HG03469 (cell line): ENCODE measurements around the gene UGCG.
"Not testable (repeated sequence)": the region's sequence is repeated elsewhere in the genome, so short reads cannot be mapped to it uniquely, and the experiment has no call there.

ENCODE experiments used
- ATAC-seq: cut with Tn5 transposase; IDR thresholded peaks from one replicate; pipeline ENCODE4 v1.9.1; 2021; ENCODE audit warnings: mild to moderate bottlenecking, moderate library complexity, moderate number of reproducible peaks; ENCODE audit not compliant: unreplicated experiment

Gene UGCG

DNA sequence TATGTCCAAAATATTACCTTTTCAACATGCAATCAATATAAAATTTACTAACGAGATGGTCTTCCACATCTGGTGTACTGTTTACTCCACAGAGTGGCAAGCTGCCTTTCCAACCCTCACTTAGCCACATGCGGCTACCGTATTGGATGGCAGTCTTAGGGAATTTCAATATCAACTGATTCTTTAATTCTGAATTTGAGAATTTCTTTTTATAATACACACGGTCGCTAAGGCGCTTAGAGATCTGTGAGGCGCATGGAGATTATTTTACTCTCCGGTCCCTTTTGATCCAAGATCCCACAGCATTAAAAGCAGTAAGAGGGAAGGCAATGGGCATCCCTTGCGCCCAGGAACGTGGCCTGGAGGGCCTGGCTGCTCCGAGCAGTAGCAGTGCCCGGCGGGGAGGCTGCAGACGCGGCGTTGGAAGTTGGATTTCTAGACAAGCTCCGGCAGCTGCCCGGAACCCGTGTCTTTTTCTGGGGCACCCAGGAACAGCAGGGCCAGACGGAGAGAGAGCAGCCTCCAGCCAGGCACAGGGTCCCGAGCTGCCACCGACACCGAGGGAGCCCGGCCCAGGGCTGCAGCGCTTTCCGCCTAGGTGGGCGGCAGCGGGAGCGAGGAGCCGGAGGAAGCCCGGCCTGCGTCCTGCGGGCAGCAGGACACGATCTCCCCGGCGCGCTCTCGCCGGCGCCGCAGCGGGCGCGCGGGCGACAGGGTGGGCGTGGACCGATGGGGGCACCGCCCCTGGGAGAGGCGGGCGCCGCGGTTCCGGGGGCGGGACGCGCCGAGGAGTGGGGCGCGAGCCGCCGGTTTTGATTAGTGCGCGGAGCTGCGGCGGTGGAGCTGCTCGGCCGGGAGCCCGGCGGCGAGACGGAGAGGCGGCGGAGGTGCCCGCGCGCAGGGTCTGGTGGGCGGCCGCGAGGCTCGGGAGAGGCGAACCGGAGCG, at the start of gene UGCG:
Gene UGCG (plus strand): TSS at position 819 of the 946 bp plus-strand sequence. CDS start 402 bp downstream, outside the sequence.
- ATAC-seq, result peak; percentile 58

DNA sequence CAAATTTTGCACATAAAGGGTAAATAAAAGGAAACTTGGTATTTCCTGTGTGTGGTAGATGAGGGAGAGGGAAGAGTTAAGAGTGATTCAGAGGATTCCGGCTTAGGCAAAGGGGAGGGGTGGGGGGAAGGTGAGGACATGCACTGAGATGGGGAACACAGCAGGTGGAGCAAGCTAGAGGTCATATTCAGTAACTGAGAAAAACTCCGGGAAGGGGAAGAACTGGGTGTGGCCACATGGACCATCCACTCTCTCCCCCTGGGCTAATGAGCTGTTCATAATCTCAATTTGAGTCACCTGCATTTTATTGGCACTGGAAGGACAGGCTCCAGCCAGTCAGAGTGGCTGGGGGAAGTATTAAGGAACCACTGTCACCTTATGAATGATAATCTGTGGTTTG, 45.1 kb upstream of the UGCG start:
- ATAC-seq, result no peak

DNA sequence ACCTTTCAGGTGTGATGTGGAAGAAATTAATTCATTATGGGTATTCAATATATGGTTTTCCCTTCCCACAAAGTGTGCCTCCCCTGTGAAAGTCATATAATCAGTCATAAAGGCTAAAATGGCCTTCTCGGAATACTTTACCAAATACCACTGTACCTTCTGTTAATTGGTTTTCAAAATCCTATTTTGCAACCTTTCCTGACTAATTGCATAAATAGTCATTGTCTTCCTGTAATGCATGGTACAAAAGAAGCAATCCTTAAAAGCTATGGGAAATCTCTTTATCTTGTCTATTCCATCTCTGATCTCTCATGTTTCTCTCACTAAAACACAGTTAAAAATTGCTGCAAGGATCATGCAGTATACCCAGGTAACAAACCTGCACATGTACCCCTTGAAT, 44.3 kb upstream of the UGCG start:
- no peak for ATAC-seq

DNA sequence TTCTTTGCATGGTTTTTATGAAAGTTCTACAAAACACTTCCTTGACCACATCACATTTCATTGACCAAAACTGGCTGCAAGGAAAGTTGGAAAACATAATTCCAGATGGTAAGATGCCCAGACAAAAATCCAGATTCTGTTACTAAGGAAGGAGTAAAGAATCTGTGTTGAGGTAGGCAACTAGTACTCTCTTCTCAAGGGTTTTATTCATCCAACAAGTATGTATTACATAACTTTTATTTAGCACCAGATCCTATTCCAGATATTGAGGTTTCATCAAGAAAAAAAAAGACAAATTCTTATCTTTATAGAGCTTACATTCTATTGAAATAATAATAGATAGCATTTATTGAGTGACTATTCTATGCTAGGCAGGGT, 43.2 kb upstream of the UGCG start:
- ATAC-seq, result no peak

DNA sequence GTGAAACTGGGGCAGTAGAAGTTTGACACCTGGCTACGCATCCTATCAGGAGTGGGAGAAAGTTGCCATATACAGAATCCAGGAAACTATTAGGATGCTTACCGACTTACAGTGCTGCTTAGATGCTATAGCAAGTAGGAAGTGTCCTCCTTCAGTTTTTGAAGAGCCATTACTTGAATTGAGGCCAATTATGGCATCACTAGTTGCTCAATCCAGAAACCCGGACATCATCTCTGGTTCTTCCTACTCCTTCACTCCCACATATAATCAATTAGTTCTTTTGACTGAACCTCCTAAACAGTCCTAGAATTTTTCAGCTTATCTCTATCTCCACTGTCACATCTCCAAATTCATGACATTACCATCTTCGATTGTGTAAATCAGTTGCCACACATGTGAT, 41.8 kb upstream of the UGCG start:
- ATAC-seq, result no peak

DNA sequence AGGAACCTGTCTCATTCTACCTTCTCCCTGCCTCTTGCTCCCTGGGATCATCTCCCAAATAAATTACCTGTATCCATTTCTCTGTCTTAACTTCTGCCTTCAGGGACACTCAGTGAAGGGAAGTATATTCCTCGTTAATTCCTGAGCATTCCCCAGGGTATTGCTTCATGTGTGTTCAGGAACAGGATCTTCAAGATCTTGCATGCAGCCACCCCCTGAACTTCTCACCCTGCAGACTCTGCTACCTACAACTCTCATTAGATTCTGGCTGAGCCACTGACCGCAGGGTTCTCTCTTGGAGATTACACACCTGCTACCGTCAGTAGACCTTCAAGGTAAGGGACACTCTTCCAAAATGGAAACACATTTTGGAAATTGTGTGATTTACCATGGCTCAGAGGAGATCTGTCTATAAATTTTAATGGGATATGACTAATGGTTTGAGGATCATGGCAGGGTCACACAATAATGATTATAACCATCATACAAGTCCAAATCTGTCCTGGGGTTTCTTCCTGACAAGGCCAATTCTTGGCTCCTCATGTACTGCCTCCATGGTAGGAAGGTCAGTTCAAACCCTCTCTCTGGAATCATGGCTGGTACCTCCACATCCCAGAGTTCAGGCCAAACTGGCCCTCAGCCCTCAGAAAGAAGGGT, 38.9 kb upstream of the UGCG start:
- ATAC-seq, result no peak

DNA sequence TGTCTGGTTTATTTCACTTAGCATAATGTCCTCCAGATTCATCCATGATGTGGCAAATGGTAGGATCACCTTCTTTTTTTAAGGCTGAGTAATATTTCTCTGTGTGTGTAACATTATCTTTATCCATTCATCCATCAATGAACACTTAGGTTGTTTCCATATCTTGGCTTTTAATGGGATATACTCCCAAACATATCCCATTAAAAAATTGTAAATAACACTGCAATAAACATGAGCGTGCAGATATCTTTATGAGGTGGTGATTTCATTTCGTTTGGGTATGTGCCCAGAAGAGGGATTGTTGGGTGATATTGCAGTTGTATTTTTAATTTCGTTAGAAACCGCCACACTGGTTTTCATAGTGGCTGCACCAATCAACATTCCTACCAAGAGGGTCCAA, 36.2 kb upstream of the UGCG start:
- ATAC-seq, result no peak

DNA sequence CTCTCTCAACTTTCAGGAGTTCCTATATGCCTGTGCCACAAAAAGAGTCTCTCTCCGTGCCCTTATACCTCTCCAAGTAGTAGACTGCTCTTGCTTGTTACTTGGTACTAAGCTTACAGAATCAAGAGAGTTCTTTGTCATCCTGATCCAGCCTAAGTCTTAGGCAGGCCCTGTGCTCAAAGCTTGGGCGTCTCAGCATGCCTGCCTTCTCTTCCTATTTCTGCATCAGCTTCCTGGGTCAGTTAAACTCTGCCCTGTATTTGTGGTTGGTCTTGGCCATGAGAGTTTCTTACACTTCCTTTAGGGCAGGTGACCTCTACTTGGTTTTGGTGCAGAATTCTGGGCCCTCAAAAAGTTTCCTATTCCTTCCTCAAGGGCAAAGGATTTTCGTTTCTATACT, 33.0 kb upstream of the UGCG start:
- ATAC-seq, result no peak

DNA sequence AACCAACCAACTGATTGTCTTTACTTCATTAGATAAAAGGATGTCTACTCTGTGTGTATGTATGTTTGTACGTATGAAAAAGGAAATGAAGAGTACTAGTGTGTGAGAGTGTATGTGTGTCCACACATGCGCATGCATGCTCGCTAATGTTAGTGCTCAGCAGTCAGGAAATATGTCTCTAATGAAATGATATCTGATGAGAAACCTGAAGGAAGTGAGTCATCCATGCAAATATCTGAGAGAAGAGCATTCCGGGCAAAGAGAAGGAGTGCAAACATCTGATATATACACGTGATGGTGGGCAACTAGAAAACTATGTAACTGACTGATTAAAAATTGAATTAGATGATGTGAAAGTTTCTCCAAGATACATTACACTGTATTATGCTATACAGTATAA, 29.6 kb upstream of the UGCG start:
- no peak for ATAC-seq

DNA sequence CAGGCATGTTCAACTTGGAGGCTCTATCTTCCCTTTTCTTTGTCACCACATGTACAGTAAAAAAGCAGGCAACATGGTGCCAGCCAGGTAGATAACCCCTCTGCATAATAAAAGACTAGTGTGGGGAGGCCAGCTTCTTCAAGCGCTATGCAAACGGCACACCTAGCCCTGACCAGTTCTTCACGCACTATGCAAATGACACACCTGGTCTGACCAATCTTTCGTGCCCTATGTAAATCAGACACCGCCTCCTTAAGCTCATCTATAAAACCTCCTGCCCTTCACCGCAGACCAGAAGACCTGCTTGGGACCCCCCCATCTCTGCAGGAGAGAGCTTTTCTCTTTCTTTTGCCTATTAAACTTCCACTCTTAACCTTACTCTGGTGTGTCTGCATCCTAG, 28.1 kb upstream of the UGCG start:
- ATAC-seq, result no peak

DNA sequence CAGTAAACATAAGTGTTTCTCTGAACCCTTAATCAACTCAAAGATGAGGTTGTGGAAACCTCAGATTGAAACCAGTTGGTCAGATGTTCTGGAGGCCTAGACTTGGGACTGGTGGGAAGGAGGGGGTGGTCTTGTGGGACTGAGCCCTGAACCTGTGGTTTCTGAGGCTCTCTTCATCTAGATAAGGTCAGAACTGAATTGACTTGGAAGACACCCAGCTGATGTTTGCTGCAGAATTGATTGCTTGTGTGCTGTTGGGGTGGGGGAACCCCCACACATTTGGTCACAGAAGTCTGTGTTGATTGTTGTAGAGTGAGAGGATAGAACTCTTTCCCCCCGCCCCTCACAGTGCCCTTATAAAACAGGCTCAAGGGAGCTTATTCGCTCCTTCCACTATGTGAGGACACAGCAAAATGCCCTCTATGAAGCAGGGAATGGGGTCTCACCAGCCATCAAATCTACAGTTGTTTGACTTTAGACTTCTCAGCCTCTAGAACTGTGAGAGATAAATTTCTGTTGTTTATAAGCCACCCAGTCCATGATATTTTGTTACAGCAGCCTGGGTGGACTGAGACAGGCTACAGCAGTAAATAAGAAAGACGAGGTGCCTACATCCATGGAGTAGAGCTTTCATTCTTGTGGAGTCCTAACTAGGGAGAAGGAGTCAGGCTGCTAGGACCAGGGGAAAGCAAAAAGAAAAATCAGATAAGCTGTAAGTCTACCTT, 25.7 kb upstream of the UGCG start:
- ATAC-seq, result peak; percentile 50

DNA sequence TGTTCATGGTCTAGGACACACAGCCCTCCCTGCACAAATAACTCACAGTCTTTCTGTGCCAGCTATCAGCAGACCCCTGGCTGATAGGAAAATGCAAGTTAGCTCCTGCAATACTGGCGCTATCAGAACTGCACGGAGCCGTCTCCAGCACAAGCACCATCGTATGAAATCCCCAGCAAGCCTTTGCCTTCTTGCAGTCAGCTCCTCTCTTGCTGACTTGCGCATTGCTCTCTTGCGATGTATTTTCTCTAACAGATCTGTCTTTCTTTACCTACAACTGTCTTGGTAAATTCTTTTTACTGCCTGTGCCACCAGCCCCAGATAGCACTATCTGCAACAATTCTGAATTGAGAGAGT, 25.1 kb upstream of the UGCG start:
- no peak for ATAC-seq

DNA sequence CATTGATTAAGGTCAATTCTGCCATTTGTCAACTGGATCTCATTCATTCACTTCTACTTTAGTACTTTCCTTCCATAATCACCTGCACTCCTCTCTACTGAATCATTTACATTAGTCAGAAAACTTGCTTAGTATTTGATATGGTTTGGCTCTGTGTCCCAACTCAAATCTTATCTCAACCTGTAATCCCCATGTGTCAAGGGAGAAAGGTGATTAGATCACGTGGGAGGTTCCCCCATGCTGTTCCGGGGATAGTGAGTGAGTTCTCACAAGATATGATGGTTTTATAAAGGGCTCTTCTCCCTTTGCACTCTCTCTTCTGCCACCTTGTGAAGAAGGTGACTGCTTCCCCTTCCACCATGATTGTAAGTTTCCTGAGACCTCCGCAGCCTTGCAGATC, 23.7 kb upstream of the UGCG start:
- no peak for ATAC-seq

DNA sequence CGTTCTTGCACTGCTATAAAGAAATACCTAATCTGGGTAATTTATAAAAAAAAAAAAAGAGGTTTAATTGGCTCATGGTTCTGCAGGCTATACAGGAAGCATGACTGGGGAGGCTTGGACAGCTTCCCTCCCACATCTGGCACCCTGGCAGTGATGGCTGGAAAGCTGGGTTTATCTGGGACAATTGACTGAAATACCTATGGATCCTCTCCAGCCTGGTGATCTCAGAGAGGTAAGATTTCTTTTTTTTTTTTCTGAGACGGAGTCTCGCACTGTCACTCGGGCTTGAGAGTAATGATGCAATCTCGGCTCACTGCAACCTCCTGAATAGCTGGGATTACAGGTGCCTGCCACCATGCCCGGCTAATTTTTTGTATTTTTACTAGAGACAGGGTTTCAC, 22.7 kb upstream of the UGCG start:
- no peak for ATAC-seq

DNA sequence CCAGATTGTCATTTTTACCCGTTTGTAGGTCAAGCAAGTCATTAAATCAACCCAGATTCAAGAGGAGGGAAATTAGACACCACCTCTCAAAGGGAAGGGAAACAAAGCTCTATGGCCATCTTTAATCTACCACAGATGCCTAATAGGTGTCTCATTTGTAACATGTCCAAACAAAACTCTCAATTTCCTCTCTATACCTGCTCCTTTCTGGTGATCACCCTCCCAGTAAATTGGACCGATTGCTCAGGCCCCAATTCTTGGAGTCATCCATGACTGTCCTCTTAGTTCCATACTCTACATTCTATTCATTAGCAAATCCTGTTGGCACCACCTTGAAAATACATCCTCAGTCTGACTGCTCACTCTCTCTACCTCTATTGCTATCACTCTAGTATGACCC, 22.1 kb upstream of the UGCG start:
- no peak for ATAC-seq

DNA sequence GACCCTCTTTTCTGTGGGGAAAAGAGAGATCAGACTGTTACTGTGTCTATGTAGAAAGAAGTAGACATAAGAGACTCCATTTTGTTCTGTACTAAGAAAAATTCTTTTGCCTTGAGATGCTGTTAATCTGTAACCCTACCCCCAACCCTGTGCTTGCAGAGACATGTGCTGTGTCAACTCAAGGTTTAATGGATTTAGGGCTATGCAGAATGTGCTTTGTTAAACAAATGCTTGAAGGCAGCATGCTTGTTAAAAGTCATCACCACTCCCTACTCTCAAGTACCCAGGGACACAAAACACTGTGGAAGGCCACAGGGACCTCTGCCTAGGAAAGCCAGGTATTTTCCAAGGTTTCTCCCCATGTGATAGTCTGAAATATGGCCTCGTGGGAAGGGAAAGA, 21.3 kb upstream of the UGCG start:
- ATAC-seq, result not testable (repeated sequence)

DNA sequence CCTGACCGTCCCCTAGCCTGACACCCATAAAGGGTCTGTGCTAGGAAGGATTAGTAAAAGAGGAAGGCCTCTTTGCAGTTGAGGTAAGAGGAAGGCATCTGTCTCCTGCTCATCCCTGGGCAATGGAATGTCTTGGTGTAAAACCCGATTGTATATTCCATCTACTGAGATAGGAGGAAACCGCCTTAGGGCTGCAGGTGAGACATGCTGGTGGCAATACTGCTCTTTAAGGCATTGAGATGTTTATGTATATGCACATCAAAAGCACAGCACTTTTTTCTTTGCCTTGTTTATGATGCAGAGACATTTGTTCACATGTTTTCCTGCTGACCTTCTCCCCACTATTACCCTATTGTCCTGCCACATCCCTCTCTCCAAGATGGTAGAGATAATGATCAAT, 20.9 kb upstream of the UGCG start:
- ATAC-seq, result not testable (repeated sequence)

DNA sequence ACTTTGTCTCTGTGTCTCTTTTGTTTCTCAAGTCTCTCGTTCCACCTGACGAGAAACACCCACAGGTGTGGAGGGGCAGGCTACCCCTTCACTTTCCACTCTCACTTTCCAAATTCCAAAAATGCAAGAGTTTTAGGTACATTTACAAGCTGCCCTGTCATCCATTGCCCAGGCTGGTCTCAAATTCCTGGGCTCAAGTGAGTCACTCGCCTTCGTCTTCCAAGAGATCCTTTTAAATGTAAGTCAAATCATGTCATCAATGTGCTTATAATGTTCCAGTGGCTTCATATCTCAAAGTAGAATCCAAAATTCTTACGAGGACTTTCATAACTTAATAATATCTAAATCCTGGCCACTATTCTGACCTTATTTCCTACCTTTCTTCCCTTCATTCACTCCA, 20.4 kb upstream of the UGCG start:
- no peak for ATAC-seq

DNA sequence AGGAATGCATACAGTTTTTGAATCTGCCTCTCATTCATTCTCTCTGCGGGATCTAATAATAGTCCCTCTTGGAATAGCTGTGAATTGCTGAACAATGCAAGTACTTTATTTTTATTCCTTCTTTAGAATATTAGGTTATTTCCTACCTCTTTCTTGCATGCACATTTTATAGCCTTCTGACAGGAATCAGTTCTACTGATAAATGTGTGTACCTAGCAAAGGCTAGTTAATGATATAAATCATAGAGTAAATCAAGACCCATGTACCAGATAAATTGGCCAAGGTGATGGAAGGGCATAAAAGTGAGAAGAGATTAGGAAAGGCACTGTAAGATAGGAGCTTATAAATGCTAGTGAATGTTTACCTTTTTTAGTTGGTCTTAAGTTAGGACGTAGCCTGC, 19.2 kb upstream of the UGCG start:
- no peak for ATAC-seq

DNA sequence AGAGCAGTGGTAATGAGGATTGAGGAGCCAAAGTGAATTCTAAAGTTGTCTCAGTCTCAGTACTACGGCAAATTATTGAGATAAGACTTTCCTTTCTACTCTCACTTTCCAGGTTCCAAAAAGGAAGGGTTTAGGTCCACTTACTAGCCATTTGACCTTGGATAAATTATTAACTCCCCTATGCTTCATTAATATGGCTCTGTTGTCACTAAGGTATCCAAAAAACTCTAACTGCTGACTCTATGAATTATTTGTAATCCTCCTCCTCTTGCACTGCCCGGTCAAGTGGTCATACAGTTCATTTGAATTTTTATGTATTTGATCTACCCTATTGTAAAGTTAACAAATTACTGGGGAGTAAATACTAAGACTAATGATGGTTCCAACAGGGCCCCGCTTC, 17.7 kb upstream of the UGCG start:
- no peak for ATAC-seq

DNA sequence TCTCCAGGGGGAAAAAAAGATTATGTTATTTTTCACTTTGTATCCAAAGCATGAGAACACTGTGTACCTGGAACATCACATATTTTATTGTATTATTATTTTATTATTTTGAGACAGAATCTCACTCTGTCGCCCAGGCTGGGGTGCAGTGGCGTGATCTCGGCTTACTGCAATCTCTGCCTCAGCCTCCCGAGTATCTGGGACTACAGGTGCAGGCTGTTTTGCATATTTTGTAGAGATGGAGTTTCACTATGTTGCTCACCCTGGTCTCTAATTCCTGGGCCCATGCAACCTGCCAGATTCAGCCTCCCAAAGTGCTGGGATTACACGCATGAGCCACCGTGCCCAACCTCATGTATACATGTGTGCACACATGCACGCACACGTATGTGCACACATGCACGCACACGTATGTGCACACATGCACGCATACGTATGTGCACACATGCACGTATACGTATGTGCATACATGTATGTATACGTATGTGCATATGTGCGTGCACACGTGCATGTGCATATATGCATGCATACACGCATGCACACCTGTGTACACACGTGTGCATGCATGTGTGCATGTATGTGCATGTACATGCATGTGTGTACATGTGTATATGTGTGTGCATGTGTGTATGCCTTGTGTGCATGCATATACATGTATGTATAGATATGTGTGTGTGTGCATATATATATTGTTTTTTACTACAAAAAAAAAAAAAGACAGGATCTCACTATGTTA, 9.5 kb upstream of the UGCG start:
- no peak for ATAC-seq
